HEK293T (cell line): Measurements from ENCODE around the gene CMTM2.

Experiments
- ARNT ChIP-seq: fragments of 450-650 bp; IDR thresholded peaks from 2 replicates; pipeline ENCODE4 v1.6.1; 2017; ENCODE audit warnings: mild to moderate bottlenecking
- BHLHE40 ChIP-seq: fragments of 450-650 bp; IDR thresholded peaks from 2 replicates; pipeline ENCODE4 v1.6.1; 2016; ENCODE audit warnings: mild to moderate bottlenecking, moderate library complexity, borderline replicate concordance
- CTBP1 ChIP-seq: fragments of 450-650 bp; IDR thresholded peaks from 2 replicates; pipeline ENCODE4 v1.6.1; 2016; ENCODE audit warnings: borderline replicate concordance
- FOXA1 ChIP-seq: fragments of 450-650 bp; IDR thresholded peaks from 2 replicates; pipeline ENCODE4 v1.6.1; 2016; ENCODE audit warnings: mild to moderate bottlenecking
- FOXM1 ChIP-seq: fragments of 450-650 bp; IDR thresholded peaks from 2 replicates; pipeline ENCODE4 v1.6.1; 2017; ENCODE audit warnings: mild to moderate bottlenecking, borderline replicate concordance
- HDGF ChIP-seq: fragments of 450-650 bp; IDR thresholded peaks from 2 replicates; pipeline ENCODE4 v1.6.1; 2017; ENCODE audit warnings: antibody characterized with exemption, borderline replicate concordance
- SP1 ChIP-seq: fragments of 450-650 bp; IDR thresholded peaks from 2 replicates; pipeline ENCODE4 v1.6.1; 2017
- SUZ12 ChIP-seq: fragments of 450-650 bp; IDR thresholded peaks from 2 replicates; pipeline ENCODE4 v1.6.1; 2016; ENCODE audit warnings: mild to moderate bottlenecking
- TARDBP ChIP-seq: fragments of 450-650 bp; IDR thresholded peaks from 2 replicates; pipeline ENCODE4 v1.6.1; 2016
- TF ChIP-seq, protein P1 (sequence below): fragments of 450-650 bp; IDR thresholded peaks from 2 replicates; pipeline ENCODE4 v1.6.1; 2016

DNA sequence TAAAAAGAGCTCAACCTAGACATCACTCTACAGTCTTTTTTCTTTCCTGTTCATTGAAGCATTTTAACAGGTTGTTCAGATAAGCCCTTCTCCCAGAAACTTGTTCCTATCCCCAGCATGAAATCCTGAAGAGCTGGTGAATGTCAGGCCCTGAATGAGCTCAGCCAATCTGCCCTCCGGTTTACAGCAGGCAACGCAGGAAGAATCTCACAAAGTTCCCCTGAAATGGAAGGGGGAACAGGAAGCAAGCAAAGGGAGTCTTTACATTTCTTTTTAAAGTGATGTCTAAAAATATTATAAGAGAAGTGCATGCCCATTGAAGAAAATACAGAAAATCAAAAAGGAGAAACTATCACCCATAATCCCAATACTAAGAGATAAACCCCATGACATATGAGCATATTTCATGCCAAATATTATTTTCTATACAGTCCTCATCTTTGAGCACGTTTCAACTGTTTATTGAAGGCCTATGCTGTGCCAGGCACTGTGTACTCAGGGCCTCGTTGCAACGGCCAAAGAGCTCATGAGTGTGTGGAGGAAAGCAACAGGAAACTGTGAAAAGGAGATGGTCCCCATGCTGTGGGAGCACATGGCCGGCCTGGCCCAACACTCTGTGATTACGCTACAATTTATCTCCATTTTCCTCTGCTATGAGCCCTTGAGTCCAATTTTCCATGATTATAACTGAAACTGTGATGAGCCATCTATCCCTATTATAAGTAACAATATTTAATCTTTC lies 35.1 kb upstream of the CMTM2 start:
- TF ChIP-seq, protein P1, sequence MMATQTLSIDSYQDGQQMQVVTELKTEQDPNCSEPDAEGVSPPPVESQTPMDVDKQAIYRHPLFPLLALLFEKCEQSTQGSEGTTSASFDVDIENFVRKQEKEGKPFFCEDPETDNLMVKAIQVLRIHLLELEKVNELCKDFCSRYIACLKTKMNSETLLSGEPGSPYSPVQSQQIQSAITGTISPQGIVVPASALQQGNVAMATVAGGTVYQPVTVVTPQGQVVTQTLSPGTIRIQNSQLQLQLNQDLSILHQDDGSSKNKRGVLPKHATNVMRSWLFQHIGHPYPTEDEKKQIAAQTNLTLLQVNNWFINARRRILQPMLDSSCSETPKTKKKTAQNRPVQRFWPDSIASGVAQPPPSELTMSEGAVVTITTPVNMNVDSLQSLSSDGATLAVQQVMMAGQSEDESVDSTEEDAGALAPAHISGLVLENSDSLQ = no peak
- no peak for TF ChIP-seq CTBP1
- TF ChIP-seq HDGF = no peak
- no peak for TF ChIP-seq SUZ12
- no peak for TF ChIP-seq FOXA1
- no peak for TF ChIP-seq TARDBP
- TF ChIP-seq ARNT = no peak
- TF ChIP-seq SP1 = no peak
- no peak for TF ChIP-seq BHLHE40
- no peak for TF ChIP-seq FOXM1
